ENCODE data around the gene DIP2C.

DNA sequence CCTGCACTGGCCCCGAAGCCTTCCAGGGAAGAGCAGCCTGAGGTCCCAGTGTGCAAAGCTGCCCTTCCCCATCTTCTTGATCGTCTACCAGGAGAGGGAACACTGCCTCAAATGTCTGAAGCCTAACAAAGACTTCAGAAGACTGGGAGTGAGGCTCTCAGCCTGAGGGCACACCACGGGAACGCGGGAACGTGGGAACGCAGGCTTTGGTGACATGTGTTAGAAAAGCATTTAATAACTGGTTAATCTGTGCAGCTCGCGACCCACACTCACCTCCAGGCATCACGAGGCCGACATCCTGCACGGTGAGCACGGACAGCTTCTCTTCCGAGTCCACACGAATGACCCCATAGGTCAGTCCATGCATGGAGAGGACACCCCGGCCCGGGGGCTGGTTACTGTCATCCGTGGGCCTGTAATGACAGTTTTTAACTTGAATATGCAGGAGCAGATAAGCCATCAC, 320.2 kb downstream of the DIP2C start:
- TF ChIP-seq, protein P1, sequence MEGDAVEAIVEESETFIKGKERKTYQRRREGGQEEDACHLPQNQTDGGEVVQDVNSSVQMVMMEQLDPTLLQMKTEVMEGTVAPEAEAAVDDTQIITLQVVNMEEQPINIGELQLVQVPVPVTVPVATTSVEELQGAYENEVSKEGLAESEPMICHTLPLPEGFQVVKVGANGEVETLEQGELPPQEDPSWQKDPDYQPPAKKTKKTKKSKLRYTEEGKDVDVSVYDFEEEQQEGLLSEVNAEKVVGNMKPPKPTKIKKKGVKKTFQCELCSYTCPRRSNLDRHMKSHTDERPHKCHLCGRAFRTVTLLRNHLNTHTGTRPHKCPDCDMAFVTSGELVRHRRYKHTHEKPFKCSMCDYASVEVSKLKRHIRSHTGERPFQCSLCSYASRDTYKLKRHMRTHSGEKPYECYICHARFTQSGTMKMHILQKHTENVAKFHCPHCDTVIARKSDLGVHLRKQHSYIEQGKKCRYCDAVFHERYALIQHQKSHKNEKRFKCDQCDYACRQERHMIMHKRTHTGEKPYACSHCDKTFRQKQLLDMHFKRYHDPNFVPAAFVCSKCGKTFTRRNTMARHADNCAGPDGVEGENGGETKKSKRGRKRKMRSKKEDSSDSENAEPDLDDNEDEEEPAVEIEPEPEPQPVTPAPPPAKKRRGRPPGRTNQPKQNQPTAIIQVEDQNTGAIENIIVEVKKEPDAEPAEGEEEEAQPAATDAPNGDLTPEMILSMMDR (IDR thresholded peaks at IDR 0.05): no peak
- TF ChIP-seq POLR2A (IDR thresholded peaks at IDR 0.05): no peak
- TF ChIP-seq POLR2AphosphoS5 (IDR thresholded peaks at IDR 0.05): no peak
